Hematopoietic multipotent progenitor cell (in vitro differentiated cells): ENCODE results near the gene PRR16. TPM values are rescaled to one million over a fixed set of nuclear protein-coding genes. Genes with fewer than 3 reads are reported as not detected.
A peak's percentile ranks its signal among the peaks of the same experiment; 100 is the strongest.
"Not testable (repeated sequence)": the region's sequence is repeated elsewhere in the genome, so short reads cannot be mapped to it uniquely, and the experiment has no call there.

ENCODE experiments used
- DNase-seq, 3 donors: peaks; one replicate each; pipeline ENCODE4 v3.0.0-alpha.2; 2011 to 2015; ENCODE audit warnings: low read depth in 2 of 3, low spot score in 2 of 3
- total RNA-seq: library from RNA; depleted of rRNA; stranded (reverse); fragments of >200 nt; gene quantifications from one replicate; pipeline ENCODE4 v1.2.3, GENCODE V29; 2012

PRR16 gene
- total RNA-seq, 1 donor = 0.81 TPM

GRCh38 chr5:120628156-120628555, 164.1 kb downstream of the PRR16 start:
- DNase-seq = no peak

DNA sequence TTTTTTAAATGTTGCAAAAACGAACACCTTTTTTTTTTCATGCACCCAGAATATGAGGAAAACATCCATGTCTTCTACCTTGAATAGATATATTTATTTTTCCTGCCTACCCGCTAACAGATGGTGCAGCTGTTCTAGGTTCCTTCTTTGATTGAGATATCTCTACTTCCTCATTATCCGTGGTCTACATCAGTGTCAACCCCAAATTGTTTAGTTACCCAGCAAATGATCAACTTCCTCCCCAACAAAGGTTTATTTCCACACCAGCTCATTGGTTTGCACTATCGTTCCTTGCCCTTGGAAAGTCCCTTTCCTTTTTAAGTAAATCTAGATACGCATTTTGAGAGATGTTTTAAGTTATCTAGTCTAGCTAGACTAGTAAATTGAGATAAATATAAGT, 166.4 kb downstream of the PRR16 start:
- DNase-seq = peak in 1 of 3 donors; percentile 25

DNA sequence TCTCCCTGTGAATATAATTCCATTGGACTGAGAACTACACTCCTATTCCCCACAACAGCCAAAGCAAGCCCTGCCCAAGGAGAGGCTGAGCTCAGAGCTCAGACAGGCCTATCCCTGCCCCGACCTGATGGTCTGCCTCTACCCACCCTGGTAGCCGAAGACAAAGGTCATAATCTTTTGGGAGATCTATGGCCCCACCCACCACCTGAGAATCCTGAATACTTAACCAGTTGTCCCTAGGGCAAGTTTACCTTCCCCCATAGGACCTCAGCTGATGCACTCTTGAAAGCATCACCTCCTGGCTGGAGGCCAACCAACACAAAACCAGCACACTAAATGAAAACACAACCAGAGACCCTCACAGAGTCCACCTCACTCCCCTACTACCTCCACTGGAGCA, 167.5 kb downstream of the PRR16 start:
- no peak for DNase-seq

DNA sequence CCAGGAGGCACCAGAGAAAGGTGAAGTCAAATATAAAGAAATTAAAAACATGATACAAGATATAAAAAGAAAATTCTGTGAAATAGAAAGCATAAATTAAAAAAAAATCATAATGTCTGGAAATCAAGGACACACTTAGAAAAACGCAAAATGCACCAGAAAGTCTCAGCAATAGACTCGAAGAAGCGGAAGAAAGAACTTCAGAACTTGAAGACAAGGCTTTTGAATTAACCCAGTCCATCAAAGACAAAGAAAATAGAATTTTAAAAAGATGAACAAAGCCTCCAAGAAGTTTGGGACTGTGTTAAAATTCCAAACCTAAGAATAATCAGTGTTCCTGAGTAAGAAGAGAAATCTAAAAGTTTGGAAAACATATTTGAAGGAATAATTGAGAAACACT, 168.3 kb downstream of the PRR16 start:
- DNase-seq = no peak

DNA sequence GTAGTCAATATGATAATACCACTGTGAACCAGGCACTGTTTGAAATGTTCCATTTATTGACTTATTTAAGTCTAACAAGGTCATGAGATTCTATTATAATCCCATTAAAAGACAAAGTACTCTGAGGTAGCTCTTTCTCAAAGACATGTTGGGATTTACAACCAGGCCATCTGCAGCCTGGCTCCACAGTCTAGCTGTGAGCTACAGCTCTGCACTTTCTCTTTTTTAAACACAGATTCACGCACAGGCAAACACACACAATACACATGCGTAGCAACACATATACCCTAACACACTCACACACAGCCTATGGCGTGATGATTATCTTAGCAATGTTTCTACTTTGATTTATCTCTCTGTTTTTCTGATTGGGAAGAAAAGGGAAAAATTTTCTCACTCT, 174.3 kb downstream of the PRR16 start:
- DNase-seq = no peak

DNA sequence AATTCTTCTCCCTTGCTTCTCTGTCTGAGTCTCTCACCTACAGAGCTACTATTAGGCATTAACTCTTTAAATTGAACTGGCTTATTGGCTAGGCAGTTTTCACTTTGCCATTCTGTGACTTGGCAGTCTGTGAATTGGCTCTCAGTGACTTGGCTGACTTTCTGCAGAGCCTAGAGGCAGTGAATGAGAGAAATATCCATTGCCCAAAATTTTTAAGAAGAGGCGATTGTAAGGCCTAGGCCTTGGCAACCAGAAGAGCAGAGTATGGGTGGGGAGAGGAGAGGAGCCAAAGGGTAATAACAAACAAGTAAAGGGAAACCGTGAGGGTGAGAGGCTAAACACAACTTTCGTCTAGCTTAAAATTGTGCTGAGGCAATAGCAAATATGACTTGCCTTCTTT, 176.7 kb downstream of the PRR16 start:
- DNase-seq = no peak

GRCh38 chr5:120644516-120644915, 180.4 kb downstream of the PRR16 start:
- DNase-seq = no peak

- peak in 2 of 3 donors; percentile 15 to 44 for DNase-seq
Observed at GRCh38 chr5:120655828-120656435, 191.8 kb downstream of the PRR16 start.

- no peak for DNase-seq
Observed at GRCh38 chr5:120657104-120657503, 193.0 kb downstream of the PRR16 start.

DNA sequence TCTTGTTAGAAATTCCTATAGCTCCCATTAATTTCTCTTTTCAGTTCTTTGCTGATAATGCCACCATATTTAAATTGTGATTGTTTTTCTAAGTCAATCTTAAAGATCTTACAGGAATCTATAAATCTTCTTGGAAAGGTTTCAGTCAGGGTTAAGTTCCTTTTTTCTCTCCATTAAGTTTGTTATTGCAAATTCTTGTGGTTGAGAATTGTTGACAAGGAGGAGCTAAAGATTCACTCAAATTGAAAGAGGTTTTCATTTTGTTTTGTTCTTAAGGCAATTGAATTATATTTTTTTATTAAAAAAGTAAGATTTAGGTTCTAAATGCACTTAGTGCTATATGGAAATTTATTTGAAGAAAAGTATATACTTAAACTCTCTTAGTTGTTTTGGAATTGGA, 213.4 kb downstream of the PRR16 start:
- DNase-seq = peak in 1 of 3 donors; percentile 8

DNA sequence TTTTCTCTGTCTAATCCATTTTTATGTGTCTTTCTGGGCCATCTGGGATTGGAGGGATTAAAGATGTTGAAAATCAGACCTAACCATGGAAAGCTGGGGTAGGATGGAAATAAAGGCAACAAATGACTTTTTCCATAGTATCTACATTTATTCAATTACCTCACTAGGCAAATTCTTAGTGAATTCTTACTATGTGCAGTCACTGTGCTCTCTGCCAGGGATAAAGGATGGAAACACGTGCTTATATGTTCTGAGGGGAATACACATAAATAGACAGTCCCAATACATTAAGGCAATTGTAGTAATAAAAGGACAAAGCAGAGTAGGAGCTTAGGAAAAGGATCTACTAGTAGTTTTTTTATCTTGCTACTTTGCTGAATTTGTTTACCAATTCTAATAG, 214.2 kb downstream of the PRR16 start:
- DNase-seq = no peak

DNA sequence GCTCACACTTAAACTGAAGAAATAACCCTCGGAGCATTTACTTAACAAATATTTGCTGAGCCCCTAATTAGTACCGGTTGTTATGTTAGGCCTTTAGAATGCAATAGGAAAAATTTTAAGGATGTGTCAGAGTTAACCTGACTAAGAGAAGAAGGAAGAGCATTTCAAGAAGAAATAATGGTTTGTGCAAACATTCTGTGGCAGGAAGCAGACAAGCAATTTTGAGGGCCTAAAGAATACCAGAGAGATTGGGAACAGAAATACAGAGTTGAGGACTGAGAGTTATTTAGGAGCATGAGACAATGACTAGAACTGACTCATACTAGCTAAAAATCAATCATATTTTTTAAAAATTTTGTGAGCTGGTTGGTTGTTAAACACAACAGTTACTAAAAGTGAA, 218.8 kb downstream of the PRR16 start:
- DNase-seq = no peak

DNA sequence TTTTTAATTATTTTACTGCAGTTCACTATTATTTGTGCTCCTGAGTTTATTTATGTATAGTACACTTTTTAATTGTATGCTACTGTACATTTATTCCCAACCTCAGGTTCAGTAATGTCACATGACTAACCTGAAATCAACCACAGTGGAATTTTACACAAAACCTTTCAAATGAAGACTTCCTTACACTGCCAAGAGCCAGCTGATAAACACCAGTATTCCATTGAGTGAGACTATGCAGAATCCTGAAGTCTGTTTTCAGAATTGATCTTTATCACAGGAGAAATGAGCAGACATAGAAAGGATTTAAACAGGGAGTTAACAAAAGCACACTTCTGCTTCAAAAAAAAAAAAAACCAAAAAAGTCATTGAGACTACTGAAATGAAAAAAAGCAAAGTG, 219.5 kb downstream of the PRR16 start:
- no peak for DNase-seq

- peak in 2 of 3 donors; percentile 9 to 21 for DNase-seq
Observed at GRCh38 chr5:120684213-120684612, 220.1 kb downstream of the PRR16 start.

- DNase-seq = peak in 2 of 3 donors; percentile 1 to 24
Observed at GRCh38 chr5:120684749-120685415, 220.8 kb downstream of the PRR16 start.

DNA sequence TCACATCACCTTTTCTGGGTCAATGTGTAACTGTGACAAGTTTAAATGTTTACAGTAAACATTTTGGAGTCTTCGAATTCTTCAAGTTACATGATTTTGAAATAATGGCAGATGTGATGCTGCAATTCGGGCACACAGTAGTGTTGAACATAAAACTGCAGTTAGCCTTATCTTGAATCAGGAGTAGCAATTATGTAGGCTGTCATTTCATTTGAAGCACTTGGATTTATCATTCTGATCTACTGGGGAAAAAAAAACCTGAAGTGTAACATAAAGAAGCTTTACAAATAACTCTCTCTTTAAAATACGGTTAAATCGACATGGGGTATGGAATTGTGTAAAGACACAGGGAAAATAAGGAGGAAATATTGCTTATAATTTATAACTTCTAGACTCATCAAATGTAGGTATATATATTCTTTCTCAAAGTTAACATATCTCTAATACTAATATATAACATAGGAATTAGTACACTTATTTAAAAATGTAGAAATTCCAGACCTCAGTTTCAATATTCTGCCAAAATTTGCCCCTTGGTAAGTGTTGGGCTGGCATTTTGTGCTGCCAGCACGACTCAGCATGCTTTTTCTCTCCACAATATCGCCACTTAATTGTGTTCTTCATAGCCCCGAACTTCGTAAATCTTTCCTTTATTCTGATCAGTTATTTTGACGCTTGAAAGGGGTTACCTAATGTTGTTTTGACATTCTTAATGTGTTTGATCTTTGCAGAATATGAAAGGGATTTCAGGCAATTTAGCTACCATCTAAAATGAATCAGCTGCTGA, 226.7 kb downstream of the PRR16 start:
- DNase-seq = no peak

DNA sequence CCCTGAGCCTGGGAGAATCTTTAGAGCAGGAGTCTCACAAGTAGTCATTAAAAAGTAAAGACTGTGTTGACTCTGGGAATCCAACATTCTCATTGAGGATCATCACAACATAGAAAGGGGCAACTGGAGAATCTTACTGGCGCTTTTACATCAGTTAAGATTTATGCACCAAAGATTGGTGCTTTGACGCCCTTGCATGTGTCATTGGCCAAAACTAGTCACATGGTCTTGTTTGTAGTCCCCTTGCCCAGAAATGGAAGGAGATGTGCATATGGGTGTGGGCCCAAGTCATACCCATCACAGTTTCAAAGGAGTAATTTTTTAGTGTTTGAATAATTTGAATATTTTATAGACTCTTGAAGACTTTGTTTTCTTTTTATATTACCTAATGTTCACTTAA, 228.2 kb downstream of the PRR16 start:
- DNase-seq = no peak

DNA sequence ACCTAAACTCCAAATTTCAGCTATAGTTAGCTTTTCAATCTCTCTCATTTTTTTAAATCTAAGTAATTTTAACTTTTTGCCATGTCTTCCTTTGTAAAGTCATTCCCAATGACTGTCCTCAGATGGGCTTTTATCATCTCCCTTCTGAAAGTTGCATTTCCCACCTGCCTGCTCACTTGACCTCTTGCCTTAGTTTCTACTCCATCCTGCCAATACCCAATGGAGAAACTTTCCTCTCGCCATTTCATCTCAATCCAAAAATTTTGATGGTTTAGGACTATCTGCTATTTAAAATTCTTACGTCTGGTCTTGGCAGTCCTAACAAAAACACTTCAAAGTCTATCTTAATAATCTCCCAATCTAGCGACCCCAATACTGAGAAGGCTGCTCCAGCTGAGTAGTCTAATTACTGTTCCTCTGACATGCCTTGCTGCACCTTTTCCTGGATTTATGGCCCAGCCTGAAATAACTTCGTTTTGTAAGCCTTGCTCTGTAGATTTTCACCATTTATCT, 231.3 kb downstream of the PRR16 start:
- no peak for DNase-seq

DNA sequence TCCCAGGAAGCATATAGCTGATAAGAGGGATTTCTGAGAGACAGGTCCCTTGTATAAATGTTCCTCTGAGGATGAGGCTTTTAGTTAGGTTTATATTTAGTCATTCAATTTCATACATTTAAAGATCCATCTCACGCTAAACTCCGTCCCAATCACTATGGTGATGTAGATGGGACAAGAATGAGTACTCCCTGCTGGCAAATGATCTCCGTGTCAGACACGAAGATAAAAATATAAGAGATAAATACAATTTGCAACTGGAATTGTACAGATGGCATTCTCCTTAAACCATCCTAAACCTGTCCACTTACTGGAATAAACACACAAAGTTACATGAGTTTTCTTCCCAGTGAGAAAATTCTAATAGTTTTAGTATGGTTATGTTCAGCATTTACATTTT, 233.0 kb downstream of the PRR16 start:
- no peak for DNase-seq

- not testable (repeated sequence) for DNase-seq
Observed at GRCh38 chr5:120697670-120698327, 233.7 kb downstream of the PRR16 start.

DNA sequence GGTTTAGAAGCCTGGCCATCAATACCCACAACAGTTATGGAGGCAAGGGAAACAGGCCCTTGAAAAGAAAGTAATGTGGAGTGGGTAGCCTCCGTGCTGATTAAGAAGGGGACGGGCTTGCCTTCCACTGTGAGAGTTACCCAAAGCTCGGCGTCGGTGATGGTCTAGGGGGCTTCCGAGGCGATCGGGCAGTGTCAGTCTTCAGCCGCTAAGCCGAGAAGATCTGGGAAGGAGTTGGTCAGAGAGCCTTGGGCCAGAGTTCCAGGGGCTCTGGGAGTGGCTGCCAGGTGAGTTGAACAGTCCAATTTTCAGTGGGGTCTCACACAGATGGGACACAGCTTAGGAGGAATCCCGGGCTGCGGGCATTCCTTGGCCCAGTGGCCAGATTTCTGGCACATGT, 236.6 kb downstream of the PRR16 start:
- not testable (repeated sequence) for DNase-seq
